ENCODE data around the gene PITPNM2. TPM values are rescaled to one million over a fixed set of nuclear protein-coding genes. Genes with fewer than 3 reads are reported as not detected.

PITPNM2 gene
- total RNA-seq, 2 donors from 2014 or later: 2.0 to 3.1 TPM

DNA sequence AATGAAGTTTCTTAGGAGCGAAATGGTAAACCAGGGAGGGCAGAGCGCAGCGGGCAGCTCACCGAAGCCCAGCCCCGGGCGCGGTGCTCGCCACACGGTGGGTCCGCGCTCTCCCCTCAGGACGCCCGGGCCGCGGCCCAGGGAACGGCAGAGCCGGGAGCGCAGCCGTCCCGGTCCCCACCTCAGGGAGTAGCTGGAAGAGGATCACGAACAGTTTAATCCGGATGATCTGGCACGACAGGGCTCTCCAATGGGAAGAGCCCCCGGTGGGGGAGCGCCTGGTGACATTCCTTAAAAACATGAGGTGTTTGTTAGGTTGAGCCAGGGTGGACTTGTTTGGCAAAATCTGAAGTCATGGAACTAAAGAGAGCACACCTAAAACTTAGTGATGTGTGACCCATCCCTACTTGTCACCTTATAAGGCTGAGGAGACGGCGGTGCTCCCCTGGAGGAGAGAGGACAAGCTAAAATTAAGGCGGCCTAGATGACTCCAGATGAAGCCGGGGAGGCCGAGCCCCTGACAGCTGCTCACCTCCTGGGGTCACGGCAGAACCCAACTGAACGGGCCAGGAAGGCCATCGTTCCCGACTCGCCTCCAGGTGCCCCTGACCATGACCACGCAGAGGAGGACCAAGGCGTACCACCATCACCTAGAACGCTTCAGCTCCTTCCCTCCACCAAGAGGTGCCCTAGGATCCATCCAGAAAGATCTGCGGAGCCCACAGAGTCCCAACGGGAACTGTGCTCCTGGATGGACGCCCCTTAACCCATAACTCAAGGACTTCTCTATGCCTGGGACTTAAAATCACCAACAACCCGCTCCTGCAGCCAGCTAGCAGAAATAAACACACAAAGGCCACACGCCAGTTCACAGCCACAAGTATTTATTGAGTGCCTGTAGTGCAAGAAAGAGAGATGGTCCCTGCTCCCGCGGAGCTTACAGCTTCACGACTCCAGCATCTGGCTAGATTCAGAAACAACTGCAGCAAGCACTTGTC, 866 bp upstream of the PITPNM2 start:
- no peak overlapping the region for H3K27ac Mint-ChIP-seq
- peaks cover 14 to 23% of the 10 kb centered on the region in 2 donors for H3K4me1 Mint-ChIP-seq (ENCODE audit: low read depth in 2 of 2)
- no peaks in the 10 kb centered on the region for H3K27me3 Mint-ChIP-seq
- no peaks in the 10 kb centered on the region for H3K36me3 Mint-ChIP-seq
- peak overlapping the region; percentile 63 for H3K4me3 Mint-ChIP-seq
- ATAC-seq: peak in 1 of 2 donors; percentile 15
- H3K9me3 Mint-ChIP-seq: no peaks in the 10 kb centered on the region
- DNase-seq (ENCODE audit: low spot score): no peak

GRCh38 chr12:123150275-123150743, 581 bp downstream of the PITPNM2 start:
- peak; percentile 57 to 60 for ATAC-seq
- peaks cover 14 to 23% of the 10 kb centered on the region in 2 donors for H3K4me1 Mint-ChIP-seq (ENCODE audit: low read depth in 2 of 2)
- no peak for DNase-seq (ENCODE audit: low spot score)
- no peaks in the 10 kb centered on the region for H3K27me3 Mint-ChIP-seq
- H3K36me3 Mint-ChIP-seq: no peaks in the 10 kb centered on the region
- H3K4me3 Mint-ChIP-seq: peak overlapping the region; percentile 86
- peak overlapping the region in 1 of 2 donors; percentile 38 for H3K27ac Mint-ChIP-seq
- no peaks in the 10 kb centered on the region for H3K9me3 Mint-ChIP-seq

- Mint-ChIP-seq H3K4me3 (peak overlapping the region; percentile 86), H3K27me3 (no peaks in the 10 kb centered on the region), H3K4me1 (ENCODE audit: low read depth in 2 of 2) (peaks cover 14 to 23% of the 10 kb centered on the region in 2 donors), H3K36me3 (no peaks in the 10 kb centered on the region), H3K9me3 (no peaks in the 10 kb centered on the region), H3K27ac (peak overlapping the region; percentile 30 to 38)
- DNase-seq (ENCODE audit: low spot score) (no peak), ATAC-seq (no peak)
Measured at GRCh38 chr12:123149501-123150274, 1.2 kb downstream of the PITPNM2 start.

- no peak for ATAC-seq
- no peaks in the 10 kb centered on the region for H3K36me3 Mint-ChIP-seq
- H3K27me3 Mint-ChIP-seq: no peaks in the 10 kb centered on the region
- no peaks in the 10 kb centered on the region for H3K9me3 Mint-ChIP-seq
- H3K4me1 Mint-ChIP-seq (ENCODE audit: low read depth in 2 of 2): peaks cover 15 to 23% of the 10 kb centered on the region in 2 donors
- no peak for DNase-seq (ENCODE audit: low spot score)
- peak overlapping the region; percentile 86 for H3K4me3 Mint-ChIP-seq
- H3K27ac Mint-ChIP-seq: peak overlapping the region; percentile 30 to 38
Measured at GRCh38 chr12:123149088-123149487, 1.8 kb downstream of the PITPNM2 start.

DNA sequence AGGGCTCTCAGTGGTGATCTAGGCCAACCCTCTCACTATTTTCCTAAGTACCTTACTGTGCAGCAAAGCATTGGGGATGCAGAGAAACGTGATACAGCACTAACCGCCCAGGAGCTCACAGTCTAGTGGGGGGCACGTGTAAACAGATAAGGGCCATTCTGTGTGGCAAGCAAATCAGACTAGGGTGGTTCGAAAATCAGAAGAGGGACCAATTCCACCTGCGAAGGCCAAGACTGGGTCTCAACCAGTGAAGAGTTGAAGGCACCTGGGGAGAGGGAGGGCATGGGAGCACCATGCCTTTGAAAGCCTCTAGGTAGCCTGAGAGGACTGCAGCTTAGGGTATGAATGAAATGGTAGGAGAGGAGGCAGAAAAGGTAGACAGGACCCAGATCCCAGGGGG, 2.2 kb downstream of the PITPNM2 start:
- Mint-ChIP-seq H3K9me3 (no peaks in the 10 kb centered on the region), H3K4me3 (peak overlapping the region; percentile 86), H3K36me3 (no peaks in the 10 kb centered on the region), H3K27ac (no peak overlapping the region), H3K27me3 (no peaks in the 10 kb centered on the region), H3K4me1 (ENCODE audit: low read depth in 2 of 2) (peaks cover 17 to 23% of the 10 kb centered on the region in 2 donors)
- ATAC-seq: no peak
- DNase-seq (ENCODE audit: low spot score): no peak

- no peak overlapping the region for H3K4me3 Mint-ChIP-seq
- no peaks in the 10 kb centered on the region for H3K27me3 Mint-ChIP-seq
- H3K9me3 Mint-ChIP-seq: no peaks in the 10 kb centered on the region
- ATAC-seq (no peak), DNase-seq (ENCODE audit: low spot score) (no peak)
- H3K27ac Mint-ChIP-seq: no peak overlapping the region
- no peaks in the 10 kb centered on the region for H3K36me3 Mint-ChIP-seq
- peaks cover 17 to 23% of the 10 kb centered on the region in 2 donors for H3K4me1 Mint-ChIP-seq (ENCODE audit: low read depth in 2 of 2)
Measured at GRCh38 chr12:123148223-123148622, 2.7 kb downstream of the PITPNM2 start.

DNA sequence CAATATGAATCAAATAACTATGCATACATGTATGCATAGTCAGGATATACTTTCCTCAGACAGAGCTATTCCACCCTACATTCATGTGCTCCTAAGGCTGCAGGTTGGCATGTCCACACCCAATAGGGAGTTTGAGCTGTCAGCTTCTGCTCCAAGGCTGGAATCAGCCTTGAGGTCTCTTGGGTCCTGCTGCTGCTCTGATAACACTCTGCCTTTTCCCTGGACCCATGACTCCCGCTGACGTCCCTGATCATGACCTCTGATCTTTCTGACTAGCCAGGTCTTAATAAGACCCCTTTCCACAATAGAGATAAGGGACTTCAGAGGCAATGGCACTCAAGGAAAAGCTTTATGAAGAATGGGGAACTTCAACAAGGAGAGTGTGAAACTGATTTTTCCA, 5.7 kb downstream of the PITPNM2 start:
- no peaks in the 10 kb centered on the region for H3K9me3 Mint-ChIP-seq
- H3K4me1 Mint-ChIP-seq (ENCODE audit: low read depth in 2 of 2): peaks cover 15 to 18% of the 10 kb centered on the region in 2 donors
- no peaks in the 10 kb centered on the region for H3K36me3 Mint-ChIP-seq
- no peak overlapping the region for H3K4me3 Mint-ChIP-seq
- no peak overlapping the region for H3K27ac Mint-ChIP-seq
- H3K27me3 Mint-ChIP-seq: no peaks in the 10 kb centered on the region
- ATAC-seq: no peak
- DNase-seq (ENCODE audit: low spot score): no peak

DNA sequence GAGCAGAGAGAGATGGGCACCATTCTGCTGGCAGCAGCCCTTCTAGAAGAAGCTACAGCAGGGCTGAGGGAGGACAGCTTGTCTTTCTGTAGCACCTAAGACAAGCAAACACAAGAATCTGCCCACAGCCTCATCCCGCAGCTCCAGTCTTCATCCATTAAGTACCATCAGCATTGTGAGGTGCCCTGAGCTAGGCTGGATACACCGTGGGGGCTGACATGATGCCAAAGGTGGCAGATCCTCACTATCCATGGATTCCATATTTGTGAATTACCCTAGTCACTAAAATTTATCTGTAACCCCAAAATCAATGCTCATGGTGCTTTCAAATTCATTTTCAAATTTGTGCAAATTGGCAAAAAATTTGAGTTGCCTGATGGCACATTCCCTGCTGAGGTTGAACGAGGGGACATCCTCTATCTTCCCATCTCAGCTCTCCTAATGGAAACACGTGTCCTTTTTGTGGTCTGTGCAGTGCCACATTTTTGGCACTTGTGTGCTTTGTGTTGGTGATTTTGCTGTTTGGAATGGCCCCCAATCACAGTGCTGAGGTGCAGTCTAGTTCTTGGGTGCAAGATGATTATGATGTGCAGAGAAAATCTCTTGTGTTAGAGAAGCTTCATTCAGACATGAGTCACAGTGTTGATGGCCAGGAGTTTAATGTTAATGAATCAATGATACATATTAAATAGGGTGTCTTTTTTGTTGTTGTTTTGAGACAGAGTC, 7.0 kb downstream of the PITPNM2 start:
- Mint-ChIP-seq H3K27me3 (no peaks in the 10 kb centered on the region), H3K4me3 (no peak overlapping the region), H3K4me1 (ENCODE audit: low read depth in 2 of 2) (peaks cover 7 to 9% of the 10 kb centered on the region in 2 donors), H3K9me3 (no peaks in the 10 kb centered on the region), H3K27ac (no peak overlapping the region), H3K36me3 (no peaks in the 10 kb centered on the region)
- no peak for ATAC-seq
- no peak for DNase-seq (ENCODE audit: low spot score)

- Mint-ChIP-seq H3K27ac (no peak overlapping the region), H3K9me3 (no peaks in the 10 kb centered on the region), H3K27me3 (no peaks in the 10 kb centered on the region), H3K36me3 (no peaks in the 10 kb centered on the region), H3K4me3 (no peak overlapping the region), H3K4me1 (ENCODE audit: low read depth in 2 of 2) (peaks cover 1 to 7% of the 10 kb centered on the region in 2 donors)
- peak in 1 of 2 donors; percentile 15 for ATAC-seq
- DNase-seq (ENCODE audit: low spot score): no peak
Measured at GRCh38 chr12:123142921-123143735, 7.8 kb downstream of the PITPNM2 start.

GRCh38 chr12:123142518-123142840, 8.4 kb downstream of the PITPNM2 start:
- DNase-seq (ENCODE audit: low spot score) (no peak), ATAC-seq (no peak)
- Mint-ChIP-seq H3K36me3 (no peaks in the 10 kb centered on the region), H3K9me3 (no peaks in the 10 kb centered on the region), H3K4me1 (ENCODE audit: low read depth in 2 of 2) (peaks cover 0 to 7% of the 10 kb centered on the region in 2 donors), H3K27me3 (no peaks in the 10 kb centered on the region), H3K4me3 (no peak overlapping the region), H3K27ac (no peak overlapping the region)

GRCh38 chr12:123141615-123142517, 9.0 kb downstream of the PITPNM2 start:
- no peak for DNase-seq (ENCODE audit: low spot score)
- H3K4me1 Mint-ChIP-seq (ENCODE audit: low read depth in 2 of 2): peaks cover 0 to 7% of the 10 kb centered on the region in 2 donors
- no peaks in the 10 kb centered on the region for H3K36me3 Mint-ChIP-seq
- H3K4me3 Mint-ChIP-seq: no peak overlapping the region
- H3K27me3 Mint-ChIP-seq: no peaks in the 10 kb centered on the region
- no peak for ATAC-seq
- no peaks in the 10 kb centered on the region for H3K9me3 Mint-ChIP-seq
- no peak overlapping the region for H3K27ac Mint-ChIP-seq
